Measurements from ENCODE around the gene TMEM170A. TPM values are rescaled to one million over a fixed set of nuclear protein-coding genes. Genes with fewer than 3 reads are reported as not detected.

TMEM170A gene
- total and polyA plus RNA-seq, 10 of the 15 experiments (the other 5 are each of a cell fraction or from before 2014, with no cell fraction given): 7.3 to 28.2 (median 20.9) TPM

- CTCF ChIA-PET: interaction anchor here (0.6 to 9.1 kb wide), 38 partner anchors 10 to 298 kb away, joined by 3 to 95 read pairs (median 4); partner anchors contain the start of genes ADAT1 and TMEM231
- Histone ChIP-seq H4K20me1 (ENCODE audit: control insufficient read depth, insufficient read depth) (no peaks in the 10 kb centered on the region), H3K27ac (ENCODE audit: control insufficient read depth, insufficient read depth) (no peak overlapping the region), H3K79me2 (ENCODE audit: control insufficient read depth, insufficient read depth, low read length) (no peaks in the 10 kb centered on the region), H2AFZ (ENCODE audit: control insufficient read depth, low read depth, low read length) (no peak overlapping the region), H3K27me3 (replicated peaks in 1 of 2; ENCODE audit: control insufficient read depth in 2 of 2, insufficient read depth in 2 of 2, low read length in 1 of 2) (no peaks in the 10 kb centered on the region), H3K4me2 (ENCODE audit: control insufficient read depth, insufficient read depth) (no peak overlapping the region), H3K36me3 (ENCODE audit: control insufficient read depth in 2 of 2, insufficient read depth in 2 of 2, low read length in 1 of 2) (no peaks in the 10 kb centered on the region), H3K4me1 (ENCODE audit: control insufficient read depth, insufficient read depth, low read length) (no peaks in the 10 kb centered on the region), H3K9me3 (replicated peaks; ENCODE audit: control insufficient read depth, insufficient read depth, low read length) (no peaks in the 10 kb centered on the region), H3K4me3 (no peak overlapping the region), H3K9ac (ENCODE audit: control insufficient read depth, insufficient read depth, low read length) (no peak overlapping the region)
- intact Hi-C loops (cut with micrococcal nuclease; ENCODE audit: unreplicated experiment) (loop anchor here (1.0 kb wide), 2 partner anchors 45 to 292 kb away; no protein-coding TSS in a partner anchor), in situ Hi-C loops (cut with MboI) (loop anchor here (5.0 to 25.0 kb wide), 2 partner anchors 290 to 1715 kb away; partner anchors contain the start of genes MON1B and SYCE1L)
- ATAC-seq (peak; percentile 94), FAIRE-seq (peak; percentile 81), DNase-seq (ENCODE audit: low read depth, low spot score) (no peak)
- POLR2A ChIA-PET: interaction anchor here (0.6 to 1.6 kb wide), 4 partner anchors 31 to 179 kb away, joined by 3 to 6 read pairs (median 4); partner anchors contain the start of gene ADAT1
- 2% methylated on average over 10 of the region's 10 CpGs for WGBS (ENCODE audit: insufficient coverage, insufficient replicate concordance, low lambda C conversion rate, missing lambda C conversion rate)
- BruUV-seq (replicated peaks): no TSS peak
- SMC1A ChIA-PET (ENCODE audit: uncharacterized antibody, unreplicated experiment): interaction anchor here (0.7 to 4.1 kb wide), 22 partner anchors 9 to 333 kb away, joined by 3 to 39 read pairs (median 4); partner anchors contain the start of genes ADAT1, CFDP1, KARS1 and TERF2IP
- RAD21 ChIA-PET (ENCODE audit: unreplicated experiment): interaction anchor here (0.8 to 3.9 kb wide), 17 partner anchors 15 to 292 kb away, joined by 3 to 28 read pairs (median 8); partner anchors contain the start of gene ADAT1
- TF ChIP-seq RAD21 (IDR thresholded peaks at IDR 0.05; ENCODE audit: insufficient read depth, low read depth, low read length) (peak; percentile 86), ZNF622 (IDR thresholded peaks at IDR 0.05) (no peak), ZBTB4 (CRISPR knock-in tag; IDR thresholded peaks at IDR 0.05) (no peak), KAT2A (conservative IDR thresholded peaks at IDR 0.05; ENCODE audit: control insufficient read depth, low read depth, low read length) (no peak), SIN3A (IDR thresholded peaks at IDR 0.05; ENCODE audit: low read depth, low read length) (no peak), CHD2 (IDR thresholded peaks at IDR 0.05; ENCODE audit: borderline replicate concordance, low read depth, low read length) (no peak), HDGF (IDR thresholded peaks at IDR 0.05) (no peak), SMARCA5 (IDR thresholded peaks at IDR 0.05) (peak; percentile 67; the same call in 1 of the 2 replicates), PML (IDR thresholded peaks at IDR 0.05; ENCODE audit: low read length) (no peak), E4F1 (IDR thresholded peaks at IDR 0.05; ENCODE audit: borderline replicate concordance, partially characterized antibody) (no peak), POU2F2 (IDR thresholded peaks at IDR 0.05; ENCODE audit: borderline replicate concordance, low read depth, low read length) (peak; percentile 18; the same call in 1 of the 3 replicates), RFX5 (IDR thresholded peaks at IDR 0.05; ENCODE audit: low read depth, low read length) (no peak), CREB1 (IDR thresholded peaks at IDR 0.05; ENCODE audit: low read depth) (0 out of 2 replicates have a peak, but pooled peaks have one; percentile 41), ZNF217 (IDR thresholded peaks at IDR 0.05) (no peak), IKZF2 (IDR thresholded peaks at IDR 0.05) (no peak)
- TF ChIP-seq, protein P1, sequence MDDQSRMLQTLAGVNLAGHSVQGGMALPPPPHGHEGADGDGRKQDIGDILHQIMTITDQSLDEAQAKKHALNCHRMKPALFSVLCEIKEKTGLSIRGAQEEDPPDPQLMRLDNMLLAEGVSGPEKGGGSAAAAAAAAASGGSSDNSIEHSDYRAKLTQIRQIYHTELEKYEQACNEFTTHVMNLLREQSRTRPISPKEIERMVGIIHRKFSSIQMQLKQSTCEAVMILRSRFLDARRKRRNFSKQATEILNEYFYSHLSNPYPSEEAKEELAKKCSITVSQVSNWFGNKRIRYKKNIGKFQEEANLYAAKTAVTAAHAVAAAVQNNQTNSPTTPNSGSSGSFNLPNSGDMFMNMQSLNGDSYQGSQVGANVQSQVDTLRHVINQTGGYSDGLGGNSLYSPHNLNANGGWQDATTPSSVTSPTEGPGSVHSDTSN (IDR thresholded peaks at IDR 0.05; ENCODE audit: insufficient replicate concordance, low read depth, low read length): no peak
These were observed 7.5 kb upstream of the TMEM170A start for GRCh38 chr16:75471723-75472633.
